ENCODE measurements around the gene OXCT2. TPM values are rescaled to one million over a fixed set of nuclear protein-coding genes. Genes with fewer than 3 reads are reported as not detected.

The OXCT2 gene
- total and polyA plus RNA-seq, 9 of the 15 experiments (the other 6 are each of a cell fraction or from before 2014, with no cell fraction given), result 0.08 to 0.64 (median 0.22) TPM; not detected in 2

- TF ChIP-seq XRCC5 (IDR thresholded peaks at IDR 0.05; ENCODE audit: low read depth, low read length) (no peak), EP400 (IDR thresholded peaks at IDR 0.05) (peak; percentile 78), ARID1B (IDR thresholded peaks at IDR 0.05) (no peak), HDAC2 (IDR thresholded peaks at IDR 0.05) (peak; percentile 72; the same call in 1 of the 2 replicates), DNMT1 (IDR thresholded peaks at IDR 0.05) (no peak), PHF21A (IDR thresholded peaks at IDR 0.05; ENCODE audit: borderline replicate concordance, low read depth) (no peak), ETV1 (tag; conservative IDR thresholded peaks at IDR 0.05; ENCODE audit: low read depth) (peak; percentile 69), NCOA6 (IDR thresholded peaks at IDR 0.05) (no peak), ZNF780A (CRISPR knock-in tag; IDR thresholded peaks at IDR 0.05) (no peak), ZNF316 (IDR thresholded peaks at IDR 0.05) (peak; percentile 91), BDP1 (IDR thresholded peaks at IDR 0.05; ENCODE audit: insufficient read depth, insufficient read length) (no peak), XRCC3 (IDR thresholded peaks at IDR 0.05) (no peak), ZNF79 (CRISPR knock-in tag; IDR thresholded peaks at IDR 0.05; ENCODE audit: low read depth) (no peak), BACH1 (tag; IDR thresholded peaks at IDR 0.05) (no peak), NUFIP1 (IDR thresholded peaks at IDR 0.05; ENCODE audit: partially characterized antibody) (no peak), E2F5 (CRISPR knock-in tag; IDR thresholded peaks at IDR 0.05) (no peak), EP300 (IDR thresholded peaks at IDR 0.05; ENCODE audit: low read length) (no peak), HDAC1 (IDR thresholded peaks at IDR 0.05) (peak; percentile 10 to 94; a peak in 3 of 4 replicates), FOXK2 (conservative IDR thresholded peaks at IDR 0.05 in 1 of 2, IDR thresholded peaks at IDR 0.05 in 1 of 2; ENCODE audit: low read depth in 2 of 2) (peak in 1 of 2 experiments; percentile 23; a peak in 1 of 4 replicates)
- TF ChIP-seq, protein P1, sequence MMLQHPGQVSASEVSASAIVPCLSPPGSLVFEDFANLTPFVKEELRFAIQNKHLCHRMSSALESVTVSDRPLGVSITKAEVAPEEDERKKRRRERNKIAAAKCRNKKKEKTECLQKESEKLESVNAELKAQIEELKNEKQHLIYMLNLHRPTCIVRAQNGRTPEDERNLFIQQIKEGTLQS (IDR thresholded peaks at IDR 0.05), result no peak
- TF ChIP-seq, protein P1 (CRISPR knock-in tag; conservative IDR thresholded peaks at IDR 0.05), result no peak
- TF ChIP-seq, protein P2, sequence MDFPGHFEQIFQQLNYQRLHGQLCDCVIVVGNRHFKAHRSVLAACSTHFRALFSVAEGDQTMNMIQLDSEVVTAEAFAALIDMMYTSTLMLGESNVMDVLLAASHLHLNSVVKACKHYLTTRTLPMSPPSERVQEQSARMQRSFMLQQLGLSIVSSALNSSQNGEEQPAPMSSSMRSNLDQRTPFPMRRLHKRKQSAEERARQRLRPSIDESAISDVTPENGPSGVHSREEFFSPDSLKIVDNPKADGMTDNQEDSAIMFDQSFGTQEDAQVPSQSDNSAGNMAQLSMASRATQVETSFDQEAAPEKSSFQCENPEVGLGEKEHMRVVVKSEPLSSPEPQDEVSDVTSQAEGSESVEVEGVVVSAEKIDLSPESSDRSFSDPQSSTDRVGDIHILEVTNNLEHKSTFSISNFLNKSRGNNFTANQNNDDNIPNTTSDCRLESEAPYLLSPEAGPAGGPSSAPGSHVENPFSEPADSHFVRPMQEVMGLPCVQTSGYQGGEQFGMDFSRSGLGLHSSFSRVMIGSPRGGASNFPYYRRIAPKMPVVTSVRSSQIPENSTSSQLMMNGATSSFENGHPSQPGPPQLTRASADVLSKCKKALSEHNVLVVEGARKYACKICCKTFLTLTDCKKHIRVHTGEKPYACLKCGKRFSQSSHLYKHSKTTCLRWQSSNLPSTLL (IDR thresholded peaks at IDR 0.05), result no peak
- TF ChIP-seq, protein P3, sequence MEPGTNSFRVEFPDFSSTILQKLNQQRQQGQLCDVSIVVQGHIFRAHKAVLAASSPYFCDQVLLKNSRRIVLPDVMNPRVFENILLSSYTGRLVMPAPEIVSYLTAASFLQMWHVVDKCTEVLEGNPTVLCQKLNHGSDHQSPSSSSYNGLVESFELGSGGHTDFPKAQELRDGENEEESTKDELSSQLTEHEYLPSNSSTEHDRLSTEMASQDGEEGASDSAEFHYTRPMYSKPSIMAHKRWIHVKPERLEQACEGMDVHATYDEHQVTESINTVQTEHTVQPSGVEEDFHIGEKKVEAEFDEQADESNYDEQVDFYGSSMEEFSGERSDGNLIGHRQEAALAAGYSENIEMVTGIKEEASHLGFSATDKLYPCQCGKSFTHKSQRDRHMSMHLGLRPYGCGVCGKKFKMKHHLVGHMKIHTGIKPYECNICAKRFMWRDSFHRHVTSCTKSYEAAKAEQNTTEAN (CRISPR knock-in tag; IDR thresholded peaks at IDR 0.05), result 0 out of 2 replicates have a peak, but pooled peaks have one; percentile 77
- TF ChIP-seq, protein P4, sequence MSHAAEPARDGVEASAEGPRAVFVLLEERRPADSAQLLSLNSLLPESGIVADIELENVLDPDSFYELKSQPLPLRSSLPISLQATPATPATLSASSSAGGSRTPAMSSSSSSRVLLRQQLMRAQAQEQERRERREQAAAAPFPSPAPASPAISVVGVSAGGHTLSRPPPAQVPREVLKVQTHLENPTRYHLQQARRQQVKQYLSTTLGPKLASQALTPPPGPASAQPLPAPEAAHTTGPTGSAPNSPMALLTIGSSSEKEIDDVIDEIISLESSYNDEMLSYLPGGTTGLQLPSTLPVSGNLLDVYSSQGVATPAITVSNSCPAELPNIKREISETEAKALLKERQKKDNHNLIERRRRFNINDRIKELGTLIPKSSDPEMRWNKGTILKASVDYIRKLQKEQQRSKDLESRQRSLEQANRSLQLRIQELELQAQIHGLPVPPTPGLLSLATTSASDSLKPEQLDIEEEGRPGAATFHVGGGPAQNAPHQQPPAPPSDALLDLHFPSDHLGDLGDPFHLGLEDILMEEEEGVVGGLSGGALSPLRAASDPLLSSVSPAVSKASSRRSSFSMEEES (CRISPR knock-in tag; IDR thresholded peaks at IDR 0.05), result no peak
These were observed 32.4 kb downstream of the OXCT2 start, which contains the start of gene PPIE (continued) for GRCh38 chr1:39738622-39739366.

Measured in K562 (cell line).